Thyroid gland (tissue), 4 donors: Measurements from ENCODE around the gene TOPORS.

Experiments
- CTCF ChIP-seq, 6 experiments: fragments of 200-600 bp in 3 of 6; fragments of 450-650 bp in 3 of 6; sonication (generic) in 3 of 6; IDR thresholded peaks; one replicate each; pipeline ENCODE4 v1.5.1; 2016 to 2019; ENCODE audit warnings: antibody characterized with exemption in 6 of 6, mild to moderate bottlenecking in 2 of 6, inconsistent platforms in 1 of 6, moderate library complexity in 1 of 6
- POLR2A ChIP-seq, 2 donors: fragments of 450-650 bp; IDR thresholded peaks; one replicate each; pipeline ENCODE4 v1.6.1; 2017; ENCODE audit warnings: antibody characterized with exemption in 2 of 2, mild to moderate bottlenecking in 2 of 2, moderate library complexity in 1 of 2

DNA sequence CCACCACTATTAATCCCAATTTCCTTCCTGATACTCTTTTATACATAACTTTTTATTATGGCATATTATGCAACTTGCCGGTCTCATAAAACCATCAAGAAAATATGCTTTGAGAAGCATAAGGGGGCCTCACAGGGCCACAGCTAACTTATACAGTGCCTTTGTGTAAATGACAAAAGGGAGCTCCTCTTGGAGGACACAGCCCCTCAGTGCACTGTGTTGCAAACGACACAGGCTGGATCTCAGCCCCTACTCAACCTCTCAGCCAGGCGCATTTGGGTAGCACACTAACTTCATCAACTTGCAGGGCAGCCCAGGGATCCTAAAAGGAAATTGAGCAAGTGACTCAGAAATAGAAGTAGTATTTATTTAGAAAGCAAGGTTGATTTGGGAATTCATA lies 61.8 kb downstream of the TOPORS start:
- TF ChIP-seq CTCF (IDR thresholded peaks at IDR 0.05) (no peak), POLR2A (IDR thresholded peaks at IDR 0.05) (no peak)
